Rectal smooth muscle tissue (tissue), 1 donor: ENCODE results near the gene NUPR1.
"Not testable (repeated sequence)": the region's sequence is repeated elsewhere in the genome, so short reads cannot be mapped to it uniquely, and the experiment has no call there.

ENCODE experiments used
- H3K27ac ChIP-seq: one replicate; pipeline ENCODE4 v1.7.0; 2013; ENCODE audit warnings: low read depth, low read length, inconsistent platforms
- H3K27me3 ChIP-seq: one replicate; pipeline ENCODE4 v1.7.0; 2013; ENCODE audit warnings: low read length; ENCODE audit not compliant: control insufficient read depth, insufficient read depth
- H3K36me3 ChIP-seq: one replicate; pipeline ENCODE4 v1.7.0; 2013; ENCODE audit warnings: low read length; ENCODE audit not compliant: control insufficient read depth, insufficient read depth
- H3K4me1 ChIP-seq: one replicate; pipeline ENCODE4 v1.7.0; 2013; ENCODE audit warnings: low read length; ENCODE audit not compliant: control insufficient read depth, insufficient read depth
- H3K4me3 ChIP-seq: one replicate; pipeline ENCODE4 v1.7.0; 2013; ENCODE audit warnings: low read length
- H3K9ac ChIP-seq: one replicate; pipeline ENCODE4 v1.7.0; 2013; ENCODE audit warnings: low read length

NUPR1 gene

GRCh38 chr16:28567292-28567691 lies 28.5 kb upstream of the NUPR1 start:
- no peak overlapping the region for H3K9ac ChIP-seq
- no peak overlapping the region for H3K27ac ChIP-seq
- H3K4me3 ChIP-seq = no peak overlapping the region
- peaks cover under 1% of the 10 kb centered on the region for H3K4me1 ChIP-seq
- H3K36me3 ChIP-seq = no peaks in the 10 kb centered on the region
- H3K27me3 ChIP-seq = no peaks in the 10 kb centered on the region

- not testable (repeated sequence) for H3K27ac ChIP-seq, H3K27me3 ChIP-seq, H3K9ac ChIP-seq, H3K36me3 ChIP-seq, H3K4me3 ChIP-seq, H3K4me1 ChIP-seq
These were observed 27.6 kb upstream of the NUPR1 start for GRCh38 chr16:28566233-28566925.

- Histone ChIP-seq H3K27me3 (no peaks in the 10 kb centered on the region), H3K27ac (no peak overlapping the region), H3K4me3 (no peak overlapping the region), H3K9ac (no peak overlapping the region), H3K36me3 (no peaks in the 10 kb centered on the region), H3K4me1 (no peaks in the 10 kb centered on the region)
These were observed 24.4 kb upstream of the NUPR1 start for GRCh38 chr16:28563218-28563617.

- Histone ChIP-seq H3K36me3 (no peaks in the 10 kb centered on the region), H3K9ac (no peak overlapping the region), H3K4me1 (no peaks in the 10 kb centered on the region), H3K4me3 (no peak overlapping the region), H3K27me3 (no peaks in the 10 kb centered on the region), H3K27ac (no peak overlapping the region)
These were observed 23.4 kb upstream of the NUPR1 start for GRCh38 chr16:28562199-28562598.

GRCh38 chr16:28561557-28562187 lies 22.9 kb upstream of the NUPR1 start:
- no peak overlapping the region for H3K4me3 ChIP-seq
- H3K27me3 ChIP-seq = no peaks in the 10 kb centered on the region
- H3K27ac ChIP-seq = no peak overlapping the region
- no peaks in the 10 kb centered on the region for H3K4me1 ChIP-seq
- no peak overlapping the region for H3K9ac ChIP-seq
- H3K36me3 ChIP-seq = no peaks in the 10 kb centered on the region

GRCh38 chr16:28558456-28558855 lies 19.7 kb upstream of the NUPR1 start:
- no peak overlapping the region for H3K9ac ChIP-seq
- H3K4me1 ChIP-seq = peaks cover 6% of the 10 kb centered on the region
- H3K36me3 ChIP-seq = no peaks in the 10 kb centered on the region
- H3K27me3 ChIP-seq = no peaks in the 10 kb centered on the region
- H3K4me3 ChIP-seq = no peak overlapping the region
- no peak overlapping the region for H3K27ac ChIP-seq

GRCh38 chr16:28556914-28557320 lies 18.1 kb upstream of the NUPR1 start:
- H3K4me3 ChIP-seq = no peak overlapping the region
- no peak overlapping the region for H3K9ac ChIP-seq
- peaks cover 6% of the 10 kb centered on the region for H3K4me1 ChIP-seq
- H3K27ac ChIP-seq = no peak overlapping the region
- no peaks in the 10 kb centered on the region for H3K36me3 ChIP-seq
- no peaks in the 10 kb centered on the region for H3K27me3 ChIP-seq

- no peak overlapping the region for H3K4me3 ChIP-seq
- no peak overlapping the region for H3K9ac ChIP-seq
- H3K36me3 ChIP-seq = no peaks in the 10 kb centered on the region
- no peak overlapping the region for H3K27ac ChIP-seq
- H3K27me3 ChIP-seq = no peaks in the 10 kb centered on the region
- H3K4me1 ChIP-seq = peaks cover 6% of the 10 kb centered on the region
These were observed 16.8 kb upstream of the NUPR1 start for GRCh38 chr16:28555561-28555960.

- Histone ChIP-seq H3K4me1 (peaks cover 6% of the 10 kb centered on the region), H3K4me3 (peak overlapping the region; percentile 73), H3K36me3 (no peaks in the 10 kb centered on the region), H3K27ac (peak overlapping the region; percentile 51), H3K9ac (peak overlapping the region; percentile 38), H3K27me3 (no peaks in the 10 kb centered on the region)
These were observed 16.1 kb upstream of the NUPR1 start for GRCh38 chr16:28554634-28555423.

- Histone ChIP-seq H3K9ac (peak within 1 kb of the TSS; percentile 96), H3K4me1 (peaks cover 6% of the 10 kb centered on the region), H3K27ac (peak within 1 kb of the TSS; percentile 100), H3K4me3 (peak within 1 kb of the TSS; percentile 95), H3K36me3 (no peaks in the 10 kb centered on the region), H3K27me3 (no peaks in the 10 kb centered on the region)
These were observed 15.2 kb upstream of the NUPR1 start, which contains the start of gene SGF29 for GRCh38 chr16:28553776-28554633. SGF29 (plus strand) TSS chr16:28553920; CDS start chr16:28581070, 27,150 bp downstream.

GRCh38 chr16:28549301-28549899 lies 10.6 kb upstream of the NUPR1 start:
- Histone ChIP-seq H3K4me1 (peaks cover under 1% of the 10 kb centered on the region), H3K9ac (no peak overlapping the region), H3K27me3 (no peaks in the 10 kb centered on the region), H3K27ac (no peak overlapping the region), H3K4me3 (no peak overlapping the region), H3K36me3 (no peaks in the 10 kb centered on the region)
